ENCODE results near the gene BRIP1. TPM values are rescaled to one million over a fixed set of nuclear protein-coding genes. Genes with fewer than 3 reads are reported as not detected.

Gene BRIP1
- total and polyA plus RNA-seq, 10 of the 15 experiments (the other 5 are each of a cell fraction or from before 2014, with no cell fraction given), result 4.0 to 24.2 (median 12.8) TPM

DNA sequence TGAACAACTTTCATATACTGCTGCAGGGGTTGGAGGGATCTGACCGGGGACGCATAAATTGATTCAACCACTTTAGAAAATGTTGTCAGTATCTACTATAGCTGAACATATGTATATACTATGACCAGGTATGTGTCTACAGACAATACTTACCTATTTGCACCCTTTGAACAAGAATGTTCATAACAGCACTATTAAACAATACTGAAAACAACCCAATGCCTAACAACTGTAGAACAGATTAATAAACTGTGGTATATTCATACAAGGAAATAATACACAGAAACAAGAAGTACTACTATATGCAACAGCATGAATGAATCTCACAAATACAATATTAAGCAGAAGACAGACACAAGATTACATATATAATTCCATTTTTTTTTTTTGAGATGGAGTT, 10.5 kb downstream of the BRIP1 start:
- peaks cover 0 to 22% of the 10 kb centered on the region in 2 experiments; a peak in 3 of 4 replicates for H3K36me3 ChIP-seq (ENCODE audit: control insufficient read depth in 2 of 2, insufficient read depth in 2 of 2, low read length in 1 of 2)
- H3K9me3 ChIP-seq (replicated peaks; ENCODE audit: control insufficient read depth, insufficient read depth, low read length), result no peaks in the 10 kb centered on the region
- H3K4me3 ChIP-seq, result no peak overlapping the region
- intact Hi-C loops (cut with micrococcal nuclease; ENCODE audit: unreplicated experiment), result no loop called here
- H2AFZ ChIP-seq (ENCODE audit: control insufficient read depth, low read depth, low read length), result no peak overlapping the region
- 92% methylated on average over 2 of the region's 2 CpGs for WGBS (ENCODE audit: insufficient coverage, insufficient replicate concordance, low lambda C conversion rate, missing lambda C conversion rate)
- ChIA-PET CTCF (no interaction called here), RAD21 (ENCODE audit: unreplicated experiment) (no interaction called here), POLR2A (no interaction called here), SMC1A (ENCODE audit: uncharacterized antibody, unreplicated experiment) (no interaction called here)
- H3K79me2 ChIP-seq (ENCODE audit: control insufficient read depth, insufficient read depth, low read length), result no peaks in the 10 kb centered on the region; the same call in 1 of the 2 replicates
- BruUV-seq (replicated peaks), result no TSS peak
- H3K4me2 ChIP-seq (ENCODE audit: control insufficient read depth, insufficient read depth), result no peak overlapping the region
- in situ Hi-C loops (cut with MboI), result no loop called here
- H4K20me1 ChIP-seq (ENCODE audit: control insufficient read depth, insufficient read depth), result no peaks in the 10 kb centered on the region
- no peak for FAIRE-seq
- no peak overlapping the region for H3K9ac ChIP-seq (ENCODE audit: control insufficient read depth, insufficient read depth, low read length)
- no peak for DNase-seq (ENCODE audit: low read depth, low spot score)
- no peaks in the 10 kb centered on the region for H3K4me1 ChIP-seq (ENCODE audit: control insufficient read depth, insufficient read depth, low read length)
- ATAC-seq, result no peak
- H3K27me3 ChIP-seq (replicated peaks in 1 of 2; ENCODE audit: control insufficient read depth in 2 of 2, insufficient read depth in 2 of 2, low read length in 1 of 2), result no peaks in the 10 kb centered on the region
- H3K27ac ChIP-seq (ENCODE audit: control insufficient read depth, insufficient read depth), result no peak overlapping the region
- 0 out of 4 replicates have a peak, but pooled peaks of 1 of the 2 experiments have one; percentile 36 for TF ChIP-seq ETV6 (conservative IDR thresholded peaks at IDR 0.05 in 1 of 2, IDR thresholded peaks at IDR 0.05 in 1 of 2; ENCODE audit: borderline replicate concordance in 1 of 2, low read depth in 1 of 2)
- TF ChIP-seq NFXL1 (IDR thresholded peaks at IDR 0.05; ENCODE audit: borderline replicate concordance), result peak; percentile 80
- no peak for TF ChIP-seq CBX5 (IDR thresholded peaks at IDR 0.05; ENCODE audit: low read depth)
- TF ChIP-seq TCF12 (IDR thresholded peaks at IDR 0.05; ENCODE audit: low read depth, low read length), result no peak

DNA sequence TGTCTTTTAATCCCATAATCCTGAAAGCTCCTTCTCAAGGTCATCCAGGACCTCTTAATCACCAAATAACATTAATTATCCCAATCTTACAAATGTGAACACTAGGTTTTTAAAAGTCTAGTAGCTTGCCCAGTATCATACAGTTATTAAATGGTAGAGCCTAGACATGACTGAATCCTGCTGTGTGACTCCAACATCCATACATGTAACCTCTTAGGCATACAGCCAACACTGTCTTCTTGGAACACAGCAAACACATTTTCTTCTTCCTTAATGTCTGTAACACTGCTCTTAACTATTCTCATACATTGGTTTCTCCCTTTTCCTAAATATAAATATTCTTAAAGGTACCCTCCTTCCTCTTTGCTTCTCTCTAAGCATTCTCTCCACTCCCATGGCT, 13.7 kb downstream of the BRIP1 start:
- Histone ChIP-seq H2AFZ (ENCODE audit: control insufficient read depth, low read depth, low read length) (no peak overlapping the region), H3K27ac (ENCODE audit: control insufficient read depth, insufficient read depth) (no peak overlapping the region), H3K27me3 (replicated peaks in 1 of 2; ENCODE audit: control insufficient read depth in 2 of 2, insufficient read depth in 2 of 2, low read length in 1 of 2) (no peaks in the 10 kb centered on the region), H3K9ac (ENCODE audit: control insufficient read depth, insufficient read depth, low read length) (no peak overlapping the region), H3K4me3 (no peak overlapping the region), H3K4me1 (ENCODE audit: control insufficient read depth, insufficient read depth, low read length) (no peaks in the 10 kb centered on the region), H3K4me2 (ENCODE audit: control insufficient read depth, insufficient read depth) (no peak overlapping the region), H4K20me1 (ENCODE audit: control insufficient read depth, insufficient read depth) (no peaks in the 10 kb centered on the region), H3K36me3 (ENCODE audit: control insufficient read depth in 2 of 2, insufficient read depth in 2 of 2, low read length in 1 of 2) (peaks cover 1 to 17% of the 10 kb centered on the region in 2 experiments), H3K9me3 (replicated peaks; ENCODE audit: control insufficient read depth, insufficient read depth, low read length) (no peaks in the 10 kb centered on the region), H3K79me2 (ENCODE audit: control insufficient read depth, insufficient read depth, low read length) (no peaks in the 10 kb centered on the region; the same call in 1 of the 2 replicates)
- DNase-seq (ENCODE audit: low read depth, low spot score), result no peak
- no peak for ATAC-seq
- ChIA-PET POLR2A (no interaction called here), SMC1A (ENCODE audit: uncharacterized antibody, unreplicated experiment) (interaction anchor here (0.6 to 1.8 kb wide), 3 partner anchors 116 to 260 kb away, joined by 3 to 6 read pairs (median 5); no protein-coding TSS in a partner anchor), RAD21 (ENCODE audit: unreplicated experiment) (interaction anchor here (0.9 to 1.0 kb wide), 2 partner anchors 10 to 260 kb away, joined by 3 to 4 read pairs; no protein-coding TSS in a partner anchor), CTCF (interaction anchor here (0.9 to 2.0 kb wide), 3 partner anchors 12 to 260 kb away, joined by 3 to 4 read pairs (median 4); no protein-coding TSS in a partner anchor)
- no peak for FAIRE-seq
- intact Hi-C loops (cut with micrococcal nuclease; ENCODE audit: unreplicated experiment) (no loop called here), in situ Hi-C loops (cut with MboI) (no loop called here)
- TF ChIP-seq, protein P1, sequence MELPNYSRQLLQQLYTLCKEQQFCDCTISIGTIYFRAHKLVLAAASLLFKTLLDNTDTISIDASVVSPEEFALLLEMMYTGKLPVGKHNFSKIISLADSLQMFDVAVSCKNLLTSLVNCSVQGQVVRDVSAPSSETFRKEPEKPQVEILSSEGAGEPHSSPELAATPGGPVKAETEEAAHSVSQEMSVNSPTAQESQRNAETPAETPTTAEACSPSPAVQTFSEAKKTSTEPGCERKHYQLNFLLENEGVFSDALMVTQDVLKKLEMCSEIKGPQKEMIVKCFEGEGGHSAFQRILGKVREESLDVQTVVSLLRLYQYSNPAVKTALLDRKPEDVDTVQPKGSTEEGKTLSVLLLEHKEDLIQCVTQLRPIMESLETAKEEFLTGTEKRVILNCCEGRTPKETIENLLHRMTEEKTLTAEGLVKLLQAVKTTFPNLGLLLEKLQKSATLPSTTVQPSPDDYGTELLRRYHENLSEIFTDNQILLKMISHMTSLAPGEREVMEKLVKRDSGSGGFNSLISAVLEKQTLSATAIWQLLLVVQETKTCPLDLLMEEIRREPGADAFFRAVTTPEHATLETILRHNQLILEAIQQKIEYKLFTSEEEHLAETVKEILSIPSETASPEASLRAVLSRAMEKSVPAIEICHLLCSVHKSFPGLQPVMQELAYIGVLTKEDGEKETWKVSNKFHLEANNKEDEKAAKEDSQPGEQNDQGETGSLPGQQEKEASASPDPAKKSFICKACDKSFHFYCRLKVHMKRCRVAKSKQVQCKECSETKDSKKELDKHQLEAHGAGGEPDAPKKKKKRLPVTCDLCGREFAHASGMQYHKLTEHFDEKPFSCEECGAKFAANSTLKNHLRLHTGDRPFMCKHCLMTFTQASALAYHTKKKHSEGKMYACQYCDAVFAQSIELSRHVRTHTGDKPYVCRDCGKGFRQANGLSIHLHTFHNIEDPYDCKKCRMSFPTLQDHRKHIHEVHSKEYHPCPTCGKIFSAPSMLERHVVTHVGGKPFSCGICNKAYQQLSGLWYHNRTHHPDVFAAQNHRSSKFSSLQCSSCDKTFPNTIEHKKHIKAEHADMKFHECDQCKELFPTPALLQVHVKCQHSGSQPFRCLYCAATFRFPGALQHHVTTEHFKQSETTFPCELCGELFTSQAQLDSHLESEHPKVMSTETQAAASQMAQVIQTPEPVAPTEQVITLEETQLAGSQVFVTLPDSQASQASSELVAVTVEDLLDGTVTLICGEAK (IDR thresholded peaks at IDR 0.05; ENCODE audit: borderline replicate concordance), result no peak
- TF ChIP-seq ESRRA (IDR thresholded peaks at IDR 0.05; ENCODE audit: low read length), result no peak
- TF ChIP-seq RCOR1 (conservative IDR thresholded peaks at IDR 0.05; ENCODE audit: low read depth, low read length), result no peak
- no peak for TF ChIP-seq RAD21 (IDR thresholded peaks at IDR 0.05; ENCODE audit: insufficient read depth, low read depth, low read length)
- TF ChIP-seq, protein P2, sequence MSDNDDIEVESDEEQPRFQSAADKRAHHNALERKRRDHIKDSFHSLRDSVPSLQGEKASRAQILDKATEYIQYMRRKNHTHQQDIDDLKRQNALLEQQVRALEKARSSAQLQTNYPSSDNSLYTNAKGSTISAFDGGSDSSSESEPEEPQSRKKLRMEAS (IDR thresholded peaks at IDR 0.05; ENCODE audit: low read depth, low read length), result no peak
- no peak for TF ChIP-seq EGR1 (IDR thresholded peaks at IDR 0.05; ENCODE audit: borderline replicate concordance in 1 of 2, low read depth in 2 of 2, low read length in 2 of 2)
- TF ChIP-seq PML (IDR thresholded peaks at IDR 0.05; ENCODE audit: low read length), result no peak
- BruUV-seq (replicated peaks), result no TSS peak
